NCI-H187 treated with DMSO at 0.1 percent for 48 hours (cell line): ENCODE measurements around the gene CREBRF.
"Not testable (repeated sequence)": the region's sequence is repeated elsewhere in the genome, so short reads cannot be mapped to it uniquely, and the experiment has no call there.

Source experiments
- DNase-seq: peaks from one replicate; lab custom pipeline; 2025; lab: John Stamatoyannopoulos, UW

Gene CREBRF

GRCh38 chr5:173055983-173056782 lies at the start of gene CREBRF:
Gene CREBRF (plus strand): TSS chr5:173056352. CDS start chr5:173080776, 24,424 bp downstream.
- peak; percentile 58 for DNase-seq

GRCh38 chr5:173010021-173010420 lies 46.1 kb upstream of the CREBRF start:
- DNase-seq = no peak

GRCh38 chr5:173010547-173011464 lies 45.3 kb upstream of the CREBRF start:
- DNase-seq = no peak

GRCh38 chr5:173011566-173011965 lies 44.6 kb upstream of the CREBRF start:
- no peak for DNase-seq

- no peak for DNase-seq
Measured at GRCh38 chr5:173012882-173013281, 43.3 kb upstream of the CREBRF start.

GRCh38 chr5:173014671-173015070 lies 41.5 kb upstream of the CREBRF start:
- DNase-seq = no peak

- DNase-seq = no peak
Measured at GRCh38 chr5:173015192-173015591, 41.0 kb upstream of the CREBRF start.

GRCh38 chr5:173015598-173016455 lies 40.3 kb upstream of the CREBRF start:
- no peak for DNase-seq

GRCh38 chr5:173016598-173017046 lies 39.5 kb upstream of the CREBRF start:
- DNase-seq = no peak

GRCh38 chr5:173017087-173017486 lies 39.1 kb upstream of the CREBRF start:
- DNase-seq = not testable (repeated sequence)

GRCh38 chr5:173018358-173018757 lies 37.8 kb upstream of the CREBRF start:
- DNase-seq = no peak

- no peak for DNase-seq
Measured at GRCh38 chr5:173020154-173020581, 36.0 kb upstream of the CREBRF start.

- no peak for DNase-seq
Measured at GRCh38 chr5:173020643-173021042, 35.5 kb upstream of the CREBRF start.

- DNase-seq = no peak
Measured at GRCh38 chr5:173025651-173026050, 30.5 kb upstream of the CREBRF start.

GRCh38 chr5:173027905-173028304 lies 28.2 kb upstream of the CREBRF start:
- no peak for DNase-seq

- DNase-seq = no peak
Measured at GRCh38 chr5:173028811-173029327, 27.3 kb upstream of the CREBRF start.

GRCh38 chr5:173029499-173029921 lies 26.6 kb upstream of the CREBRF start:
- DNase-seq = no peak

- DNase-seq = not testable (repeated sequence)
Measured at GRCh38 chr5:173032096-173032495, 24.1 kb upstream of the CREBRF start.

GRCh38 chr5:173032730-173033129 lies 23.4 kb upstream of the CREBRF start:
- no peak for DNase-seq

GRCh38 chr5:173033923-173034322 lies 22.2 kb upstream of the CREBRF start:
- no peak for DNase-seq

GRCh38 chr5:173035904-173036707 lies 20.0 kb upstream of the CREBRF start:
- no peak for DNase-seq
